ENCODE measurements around the gene ADGRF1.
"Not testable (repeated sequence)": the region's sequence is repeated elsewhere in the genome, so short reads cannot be mapped to it uniquely, and the experiment has no call there.

The ADGRF1 gene

DNA sequence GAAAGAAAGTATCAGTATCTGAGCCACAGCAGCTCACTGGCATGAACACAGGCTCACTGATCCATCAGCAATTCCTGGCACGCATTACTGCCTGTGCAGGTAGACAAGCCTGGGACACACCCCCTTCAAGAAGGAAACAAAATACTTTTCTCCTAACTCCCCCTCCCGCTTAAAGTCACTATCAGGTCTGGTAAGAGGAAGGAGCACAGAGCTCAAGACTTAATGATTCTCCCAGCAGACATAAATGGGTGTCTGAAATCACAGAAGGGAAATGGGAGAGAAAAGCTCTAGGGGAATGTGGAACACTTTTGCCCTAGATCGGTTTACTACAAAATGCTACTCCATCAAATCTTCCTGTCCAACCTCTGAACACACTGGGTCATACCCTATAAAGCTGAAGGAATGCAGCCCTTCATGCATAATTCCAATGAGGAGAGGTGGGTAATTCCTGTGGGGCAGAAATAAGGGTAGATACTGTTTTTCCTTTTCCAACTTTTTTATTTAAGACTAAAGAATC lies at the start of gene ADGRF1:
TSS of gene ADGRF1 (minus strand) at position 58 of the 517 bp plus-strand sequence. CDS start 13,271 bp downstream, outside the sequence.
- no peak for DNase-seq

GRCh38 chr6:47090881-47091280 lies 48.7 kb upstream of the ADGRF1 start:
- no peak for DNase-seq

DNA sequence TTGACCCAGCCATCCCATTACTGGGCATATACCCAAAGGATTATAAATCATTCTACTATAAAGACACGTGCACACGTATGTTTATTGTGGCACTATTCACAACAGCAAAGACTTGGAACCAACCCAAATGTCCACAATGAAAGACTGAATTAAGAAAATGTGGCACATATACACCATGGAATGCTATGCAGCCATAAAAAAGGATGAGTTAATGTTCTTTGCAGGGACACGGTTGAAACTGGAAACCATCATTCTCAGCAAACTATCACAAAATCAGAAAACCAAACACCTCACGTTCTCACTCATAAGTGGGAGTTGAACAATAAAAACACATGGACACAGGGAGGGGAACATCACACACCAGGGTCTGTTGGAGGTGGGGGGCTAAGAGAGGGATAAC lies 47.3 kb upstream of the ADGRF1 start:
- DNase-seq = not testable (repeated sequence)

- DNase-seq = no peak
Observed at GRCh38 chr6:47086051-47086770, 44.1 kb upstream of the ADGRF1 start.

GRCh38 chr6:47084610-47085009 lies 42.5 kb upstream of the ADGRF1 start:
- DNase-seq = no peak

GRCh38 chr6:47083586-47084047 lies 41.5 kb upstream of the ADGRF1 start:
- DNase-seq = no peak

DNA sequence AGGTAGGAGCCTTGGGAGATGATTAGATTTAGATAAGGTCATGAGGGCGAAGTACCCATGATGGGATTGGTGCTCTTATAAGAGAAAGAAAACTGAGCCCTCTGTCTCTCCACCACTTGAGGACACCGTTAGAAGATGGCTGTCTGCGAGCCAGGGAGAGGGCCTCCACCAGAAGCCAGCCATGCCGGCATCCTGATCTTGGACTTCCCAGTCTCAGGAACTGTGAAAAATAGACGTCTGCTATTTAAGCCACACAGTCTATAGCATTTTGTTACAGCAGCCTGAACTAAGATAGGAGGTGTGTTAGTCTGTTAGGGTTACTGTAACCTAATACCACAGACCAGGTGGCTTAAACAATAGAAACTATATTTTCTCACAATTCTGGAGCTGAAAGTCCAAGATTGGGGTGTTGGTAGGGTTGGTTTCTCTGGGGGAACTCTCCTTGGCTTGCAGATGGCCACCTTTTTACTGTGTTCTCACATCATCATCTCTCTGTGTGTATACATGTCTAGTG lies 38.0 kb upstream of the ADGRF1 start:
- DNase-seq = no peak

DNA sequence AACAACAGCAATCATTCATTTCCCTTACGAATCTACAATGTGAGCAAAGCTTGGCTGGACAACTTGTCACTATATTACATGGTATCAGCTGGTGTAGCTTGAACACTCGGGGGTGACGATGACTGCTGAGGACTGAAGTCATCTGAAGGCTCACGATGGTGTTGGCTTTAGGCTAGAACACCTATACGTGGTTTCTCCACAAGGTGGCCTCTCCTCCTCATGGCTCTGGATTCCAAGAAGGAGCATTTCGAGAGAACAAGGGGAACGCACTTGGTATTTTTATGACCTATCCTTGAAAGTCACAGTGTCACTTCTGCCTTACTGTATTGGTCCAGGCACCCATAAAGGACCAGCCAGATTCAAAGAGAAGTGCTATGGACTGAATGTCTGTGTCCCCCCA lies 37.5 kb upstream of the ADGRF1 start:
- DNase-seq = no peak

DNA sequence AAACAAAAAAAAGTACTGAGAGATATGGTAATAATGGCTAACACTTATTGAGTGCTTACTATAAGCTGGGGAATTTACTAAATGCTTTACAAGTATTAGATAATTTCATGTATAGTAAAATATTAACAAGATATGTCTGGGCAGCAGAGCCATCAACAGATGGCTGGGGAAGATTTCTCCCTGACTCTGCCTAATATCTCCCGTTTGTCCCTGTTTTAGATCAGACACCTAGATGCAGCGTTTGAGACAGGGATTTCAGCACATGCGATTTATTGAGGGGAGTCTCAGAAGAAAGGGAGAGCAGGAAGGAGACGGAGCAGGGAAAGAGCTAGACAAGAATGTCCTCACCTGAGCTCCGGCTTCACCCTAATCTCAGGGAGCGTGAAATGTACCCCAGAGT lies 36.9 kb upstream of the ADGRF1 start:
- no peak for DNase-seq

- DNase-seq = no peak
Observed at GRCh38 chr6:47076422-47077344, 34.6 kb upstream of the ADGRF1 start.

GRCh38 chr6:47075741-47076421 lies 33.7 kb upstream of the ADGRF1 start:
- no peak for DNase-seq

- no peak for DNase-seq
Observed at GRCh38 chr6:47075168-47075567, 33.0 kb upstream of the ADGRF1 start.

GRCh38 chr6:47073125-47074110 lies 31.3 kb upstream of the ADGRF1 start:
- DNase-seq = no peak

DNA sequence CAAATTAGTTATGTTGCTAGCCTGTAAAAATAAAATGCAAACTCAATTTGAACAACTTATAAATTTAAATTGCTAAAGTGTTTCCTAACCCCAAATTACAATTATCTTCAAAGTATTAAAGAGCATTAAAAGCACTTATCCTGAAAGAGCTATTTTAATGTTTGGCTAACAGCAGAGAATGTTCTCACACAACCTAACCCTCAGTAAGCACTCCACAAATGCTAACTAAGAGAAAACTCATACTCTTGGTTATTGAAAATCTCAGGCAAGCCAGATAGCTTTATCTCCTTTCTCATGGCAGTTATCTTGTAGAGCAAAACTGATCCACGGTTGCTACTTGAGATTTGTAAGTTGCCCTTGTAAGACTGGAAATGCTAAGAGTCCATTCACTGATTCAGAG lies 30.5 kb upstream of the ADGRF1 start:
- no peak for DNase-seq

- DNase-seq = no peak
Observed at GRCh38 chr6:47071681-47072080, 29.5 kb upstream of the ADGRF1 start.

DNA sequence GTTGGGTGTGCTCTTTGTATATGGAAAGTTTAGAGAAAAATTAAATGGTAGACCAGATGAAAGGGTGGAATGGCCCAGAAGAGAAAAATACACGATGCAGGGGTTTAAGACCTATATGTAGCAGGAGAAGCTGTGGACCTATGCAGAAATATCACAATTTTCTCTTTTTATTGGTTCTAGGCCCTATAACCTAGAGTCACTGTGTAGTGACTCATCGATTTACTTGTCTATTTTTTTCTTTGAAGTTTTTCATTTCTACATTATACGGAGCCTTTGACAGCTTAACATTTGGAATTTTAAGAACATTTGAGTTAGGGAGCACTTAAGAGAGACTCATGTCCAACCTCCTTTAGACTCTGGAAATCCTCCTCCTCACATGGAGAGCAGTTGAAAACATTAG lies 28.3 kb upstream of the ADGRF1 start:
- no peak for DNase-seq

GRCh38 chr6:47069156-47069555 lies 27.0 kb upstream of the ADGRF1 start:
- DNase-seq = no peak

DNA sequence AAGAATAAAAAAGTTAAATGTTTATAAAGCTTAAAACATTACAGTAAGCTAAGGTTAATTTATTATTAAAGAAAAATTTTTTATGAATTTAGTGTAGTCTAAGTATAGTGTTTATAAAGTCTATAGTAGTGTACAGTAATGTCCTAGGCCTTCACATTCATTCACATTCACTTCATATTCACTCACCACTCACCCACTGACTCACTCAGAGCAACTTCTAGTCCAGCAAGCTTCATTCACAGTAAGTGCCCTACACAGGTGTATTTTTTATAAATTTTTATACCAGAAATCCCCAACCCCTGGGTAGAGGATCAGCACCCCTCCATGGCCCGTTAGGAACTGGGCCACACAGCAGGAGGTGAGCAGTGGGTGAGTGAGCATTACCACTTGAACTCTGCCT lies 24.3 kb upstream of the ADGRF1 start:
- DNase-seq = no peak

GRCh38 chr6:47064274-47064673 lies 22.1 kb upstream of the ADGRF1 start:
- no peak for DNase-seq

GRCh38 chr6:47062346-47062745 lies 20.2 kb upstream of the ADGRF1 start:
- no peak for DNase-seq
